GM20000 (cell line): ENCODE data around the gene CDH23.

Experiments used
- DNase-seq: peaks from one replicate; pipeline ENCODE4 v3.0.0; 2012; ENCODE audit warnings: low spot score
- CTCF ChIP-seq: IDR thresholded peaks from 2 replicates; pipeline ENCODE4 v1.5.1; 2012; ENCODE audit warnings: mild to moderate bottlenecking, control low read depth; ENCODE audit errors: extremely low read depth, missing control alignments

Gene CDH23

DNA sequence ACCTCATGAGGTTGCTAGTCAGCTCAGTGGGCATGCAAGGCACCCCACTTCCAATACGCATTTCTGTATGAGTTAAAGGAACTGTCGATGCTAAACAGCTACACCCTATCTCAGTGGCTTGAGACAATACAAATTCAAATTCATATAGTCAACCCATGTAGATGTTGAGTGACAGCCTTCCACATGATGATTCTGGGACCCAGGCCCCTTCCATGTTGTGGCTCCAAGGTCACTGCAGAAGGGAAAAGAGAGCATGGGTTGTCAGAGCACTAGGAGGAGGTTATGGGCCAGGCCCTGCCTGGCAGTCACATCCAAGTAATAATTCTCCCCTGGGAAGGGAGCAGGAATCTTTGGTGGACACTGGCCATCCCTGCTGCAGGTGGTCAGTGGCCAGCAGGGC is 294.7 kb downstream of the CDH23 start:
- no peak for DNase-seq
- no peak for TF ChIP-seq CTCF

DNA sequence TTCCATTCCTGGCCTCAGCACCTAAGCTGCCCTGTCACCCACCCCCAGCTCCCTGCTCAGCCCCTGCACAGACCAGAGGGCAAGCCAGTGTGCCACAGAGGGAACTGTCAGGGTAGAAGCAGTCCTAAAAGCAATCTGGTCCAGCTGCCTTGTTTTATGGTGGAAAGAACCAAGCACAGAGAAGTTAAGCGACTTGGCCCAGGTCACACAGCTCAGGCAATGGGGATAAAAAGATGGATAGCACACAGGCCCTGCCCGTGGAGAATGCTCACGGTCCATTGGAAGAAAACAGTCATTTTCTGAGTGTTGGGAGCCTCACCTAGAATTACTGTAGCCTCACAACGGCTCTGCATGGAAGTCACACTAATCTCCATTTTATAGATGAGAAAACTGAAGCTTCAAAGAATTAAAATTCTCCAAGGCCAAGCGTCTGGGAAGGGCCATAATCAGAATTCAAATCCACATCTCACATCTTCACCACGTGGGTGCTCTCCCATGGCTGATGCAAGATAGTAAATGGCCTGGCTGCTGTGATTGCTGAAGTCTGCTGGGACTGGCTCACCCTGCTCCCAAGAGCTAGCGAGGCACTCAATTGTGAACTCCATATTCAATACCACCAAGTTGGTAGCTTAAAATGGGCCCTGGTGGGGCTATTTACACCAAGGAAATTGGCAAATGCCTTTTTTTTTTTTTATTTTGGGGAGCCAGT is 296.0 kb downstream of the CDH23 start:
- no peak for DNase-seq

GRCh38 chr10:71693377-71693776 is 296.7 kb downstream of the CDH23 start:
- TF ChIP-seq CTCF: no peak
- DNase-seq: no peak

More for the DNA sequence above, 296.0 kb downstream of the CDH23 start:
- TF ChIP-seq CTCF: no peak

GRCh38 chr10:71694039-71694501 is 297.4 kb downstream of the CDH23 start:
- no peak for TF ChIP-seq CTCF
- no peak for DNase-seq

DNA sequence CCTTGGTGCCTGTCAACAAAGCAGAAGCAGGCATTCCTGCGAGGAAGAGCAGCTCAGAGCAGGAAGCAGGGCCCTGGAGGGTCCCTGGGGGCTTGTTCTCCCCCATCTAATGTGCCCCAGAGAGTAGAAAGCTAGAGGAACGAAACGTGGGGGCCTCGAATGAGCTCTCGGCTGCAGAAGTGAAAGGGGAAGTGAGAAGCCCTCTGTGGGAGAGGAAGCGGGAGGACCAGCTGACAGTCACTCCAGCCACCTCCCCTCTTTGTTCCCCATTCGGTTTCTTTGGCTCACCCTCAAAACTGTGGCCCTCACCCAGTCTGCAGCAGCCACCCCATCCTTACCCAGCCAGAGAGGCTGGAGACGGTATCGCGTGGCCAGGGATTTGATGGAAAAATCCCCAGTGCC is 297.8 kb downstream of the CDH23 start:
- DNase-seq: peak; percentile 93
- TF ChIP-seq CTCF: no peak

DNA sequence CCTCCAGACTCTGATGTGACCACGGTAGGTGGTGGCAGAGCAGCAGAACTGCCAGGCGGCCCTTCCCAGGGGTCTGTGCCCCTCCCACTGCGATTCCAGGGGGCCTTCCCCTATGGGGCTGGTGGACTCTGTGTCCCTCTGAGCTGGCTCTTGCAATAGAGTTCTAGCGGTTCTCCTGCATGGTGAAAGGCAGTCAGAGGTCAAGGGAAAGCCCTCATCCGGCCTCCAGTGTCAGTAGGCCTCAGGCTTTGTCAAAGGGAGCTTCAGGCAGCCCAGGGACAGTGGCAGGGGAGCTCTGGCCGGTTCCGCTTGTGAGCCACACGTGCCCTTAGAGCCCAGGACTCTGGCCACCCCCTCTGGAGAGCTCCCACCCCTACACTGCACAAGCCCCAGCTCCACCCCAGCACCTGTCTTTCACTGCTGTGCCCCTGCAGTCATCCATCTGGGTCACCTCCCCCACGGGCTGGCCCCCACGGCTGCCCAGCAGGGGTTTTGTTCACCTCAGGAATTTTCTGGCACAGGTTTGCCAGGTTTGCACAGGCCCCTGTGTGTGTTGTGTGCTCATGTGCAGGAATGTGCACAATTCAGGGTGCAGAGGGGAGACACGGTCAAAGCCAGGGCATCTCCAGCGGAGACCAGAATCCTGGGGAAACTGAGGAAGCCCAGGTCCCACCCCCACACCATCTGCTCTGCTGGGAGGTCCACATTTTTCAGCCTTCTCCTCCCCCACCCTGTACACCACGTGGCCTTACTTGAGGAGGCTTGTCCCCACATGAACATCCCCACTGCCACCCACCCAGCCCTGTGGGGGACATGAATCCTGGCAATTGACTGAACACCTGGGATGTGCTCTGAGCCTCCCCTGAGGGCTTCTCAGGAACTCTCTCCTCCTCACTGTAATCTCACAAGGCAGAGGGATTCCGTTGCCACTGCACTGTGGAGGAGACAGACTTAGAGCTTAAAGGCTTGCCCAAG is 299.1 kb downstream of the CDH23 start:
- DNase-seq: no peak
- no peak for TF ChIP-seq CTCF
